Measurements from ENCODE around the gene ASF1A. TPM values are rescaled to one million over a fixed set of nuclear protein-coding genes. Genes with fewer than 3 reads are reported as not detected.
"Not testable (repeated sequence)": the region's sequence is repeated elsewhere in the genome, so short reads cannot be mapped to it uniquely, and the experiment has no call there.

The ASF1A gene
- total and polyA plus RNA-seq, 2 of the 13 experiments (the other 11 are each of a cell fraction or from before 2014, with no cell fraction given), result 14.5 to 49.9 TPM

- no peak for TF ChIP-seq ZNF772 (CRISPR knock-in tag; IDR thresholded peaks at IDR 0.05)
Observed at GRCh38 chr6:118864341-118865099, 29.4 kb upstream of the ASF1A start (continued).

DNA sequence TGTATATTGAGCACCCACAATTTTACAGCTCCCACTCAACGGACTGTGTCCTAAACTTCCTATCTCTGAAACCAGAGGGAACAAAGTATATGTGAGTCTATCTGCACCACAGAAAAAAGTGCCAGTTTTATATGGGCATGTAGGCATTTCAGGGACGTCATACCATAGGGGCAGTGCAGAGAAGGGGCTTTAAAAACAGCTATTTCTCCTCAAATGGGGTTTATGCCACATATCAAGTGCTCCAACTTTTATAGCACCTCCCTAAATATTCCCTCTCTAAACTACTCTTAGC lies 28.9 kb upstream of the ASF1A start:
- Histone ChIP-seq H3K36me3 (replicated peaks in 1 of 2; ENCODE audit: control insufficient read depth in 1 of 2, insufficient read depth in 2 of 2, low read length in 2 of 2) (no peaks in the 10 kb centered on the region), H3K4me3 (replicated peaks in 1 of 3; ENCODE audit: insufficient read depth in 1 of 3, low read depth in 2 of 3, low read length in 3 of 3) (no peak overlapping the region), H3K4me2 (ENCODE audit: low read depth, low read length) (no peak overlapping the region), H3K9me3 (ENCODE audit: low read length) (no peaks in the 10 kb centered on the region), H3K27me3 (ENCODE audit: control insufficient read depth in 1 of 2, insufficient read depth in 2 of 2, low read length in 2 of 2) (no peaks in the 10 kb centered on the region), H3K4me1 (ENCODE audit: insufficient read depth, low read length) (peaks cover 6% of the 10 kb centered on the region; the same call in 1 of the 2 replicates), H3K79me2 (ENCODE audit: insufficient read depth, low read length) (no peaks in the 10 kb centered on the region), H3K27ac (ENCODE audit: extremely low read length, insufficient read depth, low read length) (no peak overlapping the region), H4K20me1 (ENCODE audit: insufficient read depth, low read length) (no peaks in the 10 kb centered on the region), H3K9ac (ENCODE audit: insufficient read depth, low read depth, low read length) (no peak overlapping the region), H2AFZ (ENCODE audit: low read length) (no peak overlapping the region)
- no TSS peak for BruUV-seq (replicated peaks)
- no peak for DNase-seq (ENCODE audit: low spot score)
- no peak for ATAC-seq
- ChIA-PET CTCF (ENCODE audit: low intra/inter-chr PET ratio, low total read pairs) (no interaction called here), POLR2A (no interaction called here)
- no peak for FAIRE-seq
- intact Hi-C loops (cut with micrococcal nuclease; ENCODE audit: unreplicated experiment), result no loop called here
- WGBS (ENCODE audit: low lambda C conversion rate), result 91% methylated on average over 2 of the region's 2 CpGs
- in situ Hi-C loops (cut with HindIII; ENCODE audit: extremely low pct_ligation_motif_present, low pct_unique_long_range_greater_than_20kb), result no loop called here
- TF ChIP-seq ZSCAN29 (CRISPR knock-in tag; conservative IDR thresholded peaks at IDR 0.05), result no peak

DNA sequence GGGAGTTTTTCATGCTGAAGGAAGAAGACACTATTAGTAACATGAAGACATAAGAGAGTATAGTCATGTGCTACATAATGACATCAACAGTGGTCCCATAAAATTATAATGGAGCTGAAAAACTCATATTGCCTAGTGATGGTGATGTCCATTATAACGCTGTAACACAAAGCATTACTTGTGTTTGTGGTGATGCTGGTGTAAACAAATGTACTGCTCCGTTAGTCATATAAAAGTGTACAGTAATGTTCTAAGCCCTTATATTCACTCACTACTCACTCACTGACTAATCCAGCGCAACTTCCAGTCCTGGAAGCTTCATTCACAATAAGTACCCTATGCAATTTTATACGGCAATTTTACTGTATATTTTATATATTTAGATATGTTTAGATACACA lies 26.8 kb upstream of the ASF1A start:
- H3K4me3 ChIP-seq (replicated peaks in 1 of 3; ENCODE audit: insufficient read depth in 1 of 3, low read depth in 2 of 3, low read length in 3 of 3), result no peak overlapping the region
- CTCF ChIA-PET (ENCODE audit: low intra/inter-chr PET ratio, low total read pairs), result no interaction called here

GRCh38 chr6:118868901-118869300 lies 25.1 kb upstream of the ASF1A start:
- H3K9ac ChIP-seq (ENCODE audit: insufficient read depth, low read depth, low read length); DNase-seq (ENCODE audit: low spot score); H2AFZ ChIP-seq (ENCODE audit: low read length); H4K20me1 ChIP-seq (ENCODE audit: insufficient read depth, low read length); H3K4me3 ChIP-seq (replicated peaks in 1 of 3; ENCODE audit: insufficient read depth in 1 of 3, low read depth in 2 of 3, low read length in 3 of 3); intact Hi-C loops (cut with micrococcal nuclease; ENCODE audit: unreplicated experiment); H3K36me3 ChIP-seq (replicated peaks in 1 of 2; ENCODE audit: control insufficient read depth in 1 of 2, insufficient read depth in 2 of 2, low read length in 2 of 2); H3K9me3 ChIP-seq (ENCODE audit: low read length); CTCF ChIA-PET (ENCODE audit: low intra/inter-chr PET ratio, low total read pairs); H3K4me1 ChIP-seq (ENCODE audit: insufficient read depth, low read length); H3K4me2 ChIP-seq (ENCODE audit: low read depth, low read length); POLR2A ChIA-PET; in situ Hi-C loops (cut with HindIII; ENCODE audit: extremely low pct_ligation_motif_present, low pct_unique_long_range_greater_than_20kb); H3K27ac ChIP-seq (ENCODE audit: extremely low read length, insufficient read depth, low read length); H3K27me3 ChIP-seq (ENCODE audit: control insufficient read depth in 1 of 2, insufficient read depth in 2 of 2, low read length in 2 of 2); BruUV-seq (replicated peaks); H3K79me2 ChIP-seq (ENCODE audit: insufficient read depth, low read length); FAIRE-seq; ATAC-seq: not testable (repeated sequence)
- 87% methylated on average over 2 of the region's 2 CpGs for WGBS (ENCODE audit: low lambda C conversion rate)

More for the DNA sequence above, 26.8 kb upstream of the ASF1A start:
- Histone ChIP-seq H2AFZ (ENCODE audit: low read length) (no peak overlapping the region), H3K4me1 (ENCODE audit: insufficient read depth, low read length) (peaks cover 9% of the 10 kb centered on the region; the same call in 1 of the 2 replicates), H3K4me2 (ENCODE audit: low read depth, low read length) (no peak overlapping the region), H4K20me1 (ENCODE audit: insufficient read depth, low read length) (no peaks in the 10 kb centered on the region), H3K27ac (ENCODE audit: extremely low read length, insufficient read depth, low read length) (no peak overlapping the region), H3K9ac (ENCODE audit: insufficient read depth, low read depth, low read length) (no peak overlapping the region), H3K36me3 (replicated peaks in 1 of 2; ENCODE audit: control insufficient read depth in 1 of 2, insufficient read depth in 2 of 2, low read length in 2 of 2) (no peaks in the 10 kb centered on the region), H3K79me2 (ENCODE audit: insufficient read depth, low read length) (no peaks in the 10 kb centered on the region), H3K27me3 (ENCODE audit: control insufficient read depth in 1 of 2, insufficient read depth in 2 of 2, low read length in 2 of 2) (no peaks in the 10 kb centered on the region), H3K9me3 (ENCODE audit: low read length) (no peaks in the 10 kb centered on the region)
- no peak for FAIRE-seq
- POLR2A ChIA-PET, result no interaction called here
- no peak for TF ChIP-seq JDP2 (CRISPR knock-in tag; IDR thresholded peaks at IDR 0.05; ENCODE audit: borderline replicate concordance)
- no peak for TF ChIP-seq ELF3 (CRISPR knock-in tag; IDR thresholded peaks at IDR 0.05)
- TF ChIP-seq ATF7 (IDR thresholded peaks at IDR 0.05), result no peak
- TF ChIP-seq ATF7 (CRISPR knock-in tag; IDR thresholded peaks at IDR 0.05), result no peak
- WGBS (ENCODE audit: low lambda C conversion rate), result 97% methylated on average over 4 of the region's 4 CpGs
- in situ Hi-C loops (cut with HindIII; ENCODE audit: extremely low pct_ligation_motif_present, low pct_unique_long_range_greater_than_20kb), result no loop called here
- no peak for ATAC-seq
- intact Hi-C loops (cut with micrococcal nuclease; ENCODE audit: unreplicated experiment), result no loop called here
- no peak for DNase-seq (ENCODE audit: low spot score)
- no TSS peak for BruUV-seq (replicated peaks)
